GM21825 (cell line): ENCODE measurements around the gene ARPP21.

Experiments used
- ATAC-seq: cut with Tn5 transposase; IDR thresholded peaks from one replicate; pipeline ENCODE4 v1.9.1; 2021; ENCODE audit warnings: mild to moderate bottlenecking, moderate library complexity; ENCODE audit not compliant: unreplicated experiment

The ARPP21 gene

DNA sequence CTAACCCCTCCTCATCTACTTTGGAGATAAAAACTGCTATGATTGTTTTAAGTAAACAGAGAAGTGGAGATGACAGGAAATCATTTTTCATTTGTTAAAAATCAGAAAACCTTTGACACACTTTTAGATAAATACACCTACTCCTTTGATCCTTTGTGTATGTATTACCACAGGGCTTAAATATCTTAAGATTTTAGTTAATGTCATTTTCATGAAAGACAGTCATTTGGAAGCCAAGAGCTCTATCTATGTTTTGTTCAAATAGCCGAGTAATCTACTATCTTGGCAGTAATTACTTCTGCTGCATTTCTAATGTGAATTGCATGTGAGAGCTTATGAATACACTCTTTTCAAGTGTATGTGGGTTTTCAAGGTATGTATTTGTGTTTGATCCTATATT is 2.0 kb downstream of the ARPP21 start:
- no peak for ATAC-seq

DNA sequence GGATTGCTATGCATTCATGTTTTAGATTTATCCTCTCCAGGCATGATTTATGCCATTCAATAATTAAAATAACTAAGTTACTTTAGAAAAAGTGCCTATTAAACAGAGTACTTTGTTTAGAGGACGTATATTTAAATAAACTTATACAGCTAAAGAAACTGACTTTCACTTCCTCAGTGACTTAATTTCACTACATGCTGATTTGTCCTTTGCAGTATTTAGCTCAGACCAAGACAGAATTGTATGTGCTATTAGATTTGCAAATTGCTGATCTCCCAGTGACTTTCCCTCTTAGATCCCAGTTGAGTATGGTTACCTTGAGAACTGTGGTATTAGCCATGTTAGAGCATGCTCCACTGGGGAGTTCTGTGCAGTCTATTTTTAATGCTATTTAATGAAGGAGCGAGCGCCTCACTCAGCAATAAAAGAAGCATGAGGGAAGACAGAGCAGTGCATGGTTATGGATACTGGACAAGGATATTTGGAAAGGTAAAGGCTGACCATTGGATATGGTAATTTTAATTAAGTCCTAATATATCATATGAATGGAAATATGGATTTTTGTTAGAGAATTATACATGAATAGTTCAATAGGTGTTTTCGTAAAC is 2.7 kb downstream of the ARPP21 start:
- ATAC-seq: no peak

DNA sequence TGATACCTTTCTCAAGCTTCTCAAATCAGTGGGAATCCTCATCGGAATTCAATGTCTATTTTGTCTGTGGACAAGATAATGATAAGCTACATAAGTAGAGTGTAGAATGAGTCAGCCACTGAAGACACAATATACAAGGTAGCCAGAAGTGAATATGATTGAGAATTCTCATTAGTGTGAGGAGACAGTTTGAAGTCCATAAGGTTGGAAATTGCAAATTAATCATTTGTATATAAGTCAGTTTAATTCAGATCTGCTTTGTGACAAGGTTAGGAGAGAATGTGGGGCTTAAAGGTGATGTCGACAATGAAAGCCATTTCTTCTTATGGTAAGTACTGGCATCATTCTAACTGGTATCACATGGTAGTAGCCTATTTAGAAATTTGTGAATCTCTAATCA is 4.2 kb downstream of the ARPP21 start:
- no peak for ATAC-seq

DNA sequence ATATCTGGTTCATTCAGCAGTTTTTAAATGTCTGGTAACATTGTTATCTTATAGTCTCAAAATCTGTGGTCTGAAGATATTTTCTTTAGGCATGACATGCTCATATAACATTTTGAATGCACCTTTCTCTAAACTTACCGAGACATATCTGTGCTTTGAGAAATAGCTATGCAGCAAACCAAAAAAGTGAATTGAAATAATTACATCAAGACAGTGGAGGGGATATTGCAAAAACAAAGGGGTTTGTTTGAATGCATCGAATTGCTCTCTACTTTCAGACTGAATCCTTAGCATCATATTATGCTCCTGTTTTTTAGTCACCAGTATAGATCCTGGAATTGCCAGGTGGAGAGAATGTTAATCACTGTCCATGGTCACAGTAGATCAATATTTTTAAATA is 5.1 kb downstream of the ARPP21 start:
- ATAC-seq: no peak

DNA sequence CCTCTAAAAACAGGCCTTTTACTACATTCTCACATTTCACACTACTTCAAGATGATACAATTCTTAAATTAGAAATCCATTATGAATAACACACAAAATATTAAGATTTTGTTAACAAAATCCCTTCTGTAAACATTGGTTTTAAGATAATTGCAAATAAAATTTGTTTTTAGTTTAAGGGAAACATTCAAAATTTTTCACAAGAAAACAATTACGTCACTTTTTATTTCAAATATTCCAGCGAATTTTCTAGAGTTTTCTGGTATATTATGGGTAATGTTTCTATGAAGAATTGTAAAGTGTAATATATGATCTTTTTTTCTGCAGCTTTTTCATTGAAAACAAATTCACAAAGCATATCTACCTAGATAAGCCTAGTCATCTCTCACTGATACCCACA is 5.9 kb downstream of the ARPP21 start:
- ATAC-seq: no peak

DNA sequence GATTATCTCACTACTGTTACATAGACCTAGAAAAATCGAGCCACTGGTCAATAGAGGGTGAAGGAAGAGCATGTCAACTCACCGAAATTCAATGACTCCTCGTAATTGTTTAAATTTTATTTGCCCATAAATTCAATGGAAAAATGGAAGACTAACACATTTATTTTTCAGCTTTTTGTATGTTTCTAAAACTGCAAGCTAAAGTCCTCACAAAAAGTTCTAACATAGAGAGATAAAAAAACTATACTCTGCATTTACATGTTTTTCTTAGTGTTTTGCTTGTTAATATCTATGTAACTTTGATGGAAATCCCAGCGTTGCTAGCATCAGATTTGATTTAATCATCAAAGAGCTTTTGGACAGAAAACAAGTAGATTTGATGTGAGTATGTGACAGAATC is 6.8 kb downstream of the ARPP21 start:
- ATAC-seq: no peak

DNA sequence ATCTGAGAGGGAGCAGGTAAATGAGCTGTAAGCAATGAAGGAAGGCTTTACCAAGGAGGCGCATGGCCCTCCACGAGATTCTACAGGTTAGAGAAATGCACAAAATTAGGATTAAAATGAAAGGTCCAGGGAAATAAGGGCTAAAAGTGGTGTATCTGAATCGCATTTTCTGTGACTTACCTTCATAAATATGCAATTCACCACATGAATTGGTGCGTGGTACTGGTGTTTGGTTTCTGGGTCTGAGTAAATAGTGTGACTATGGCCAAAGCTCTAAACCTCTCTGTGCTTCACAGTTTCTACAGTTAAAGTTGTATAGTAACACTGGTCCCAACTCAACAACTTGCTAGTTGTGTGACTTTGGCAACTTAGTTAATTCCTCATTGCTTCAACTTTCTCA is 8.1 kb downstream of the ARPP21 start:
- ATAC-seq: no peak

DNA sequence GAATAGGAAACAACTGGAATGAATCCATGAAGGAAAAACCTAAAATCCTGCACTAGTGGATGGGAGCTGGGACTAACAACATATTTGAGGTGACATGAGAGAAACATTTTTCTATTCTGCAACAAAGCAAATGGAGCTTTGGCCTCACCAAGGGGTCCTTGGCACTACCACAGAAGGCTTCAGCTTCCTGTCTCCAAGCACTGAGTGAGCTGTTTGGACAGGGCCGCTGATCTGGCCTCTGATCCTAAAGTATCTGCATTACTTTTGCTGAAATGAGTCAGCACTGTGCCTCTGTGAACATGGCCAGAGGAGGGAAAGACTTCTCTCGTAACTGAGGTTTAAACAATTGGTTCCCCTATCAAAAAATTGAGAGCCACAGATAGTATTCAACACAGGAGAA is 9.0 kb downstream of the ARPP21 start:
- ATAC-seq: no peak

DNA sequence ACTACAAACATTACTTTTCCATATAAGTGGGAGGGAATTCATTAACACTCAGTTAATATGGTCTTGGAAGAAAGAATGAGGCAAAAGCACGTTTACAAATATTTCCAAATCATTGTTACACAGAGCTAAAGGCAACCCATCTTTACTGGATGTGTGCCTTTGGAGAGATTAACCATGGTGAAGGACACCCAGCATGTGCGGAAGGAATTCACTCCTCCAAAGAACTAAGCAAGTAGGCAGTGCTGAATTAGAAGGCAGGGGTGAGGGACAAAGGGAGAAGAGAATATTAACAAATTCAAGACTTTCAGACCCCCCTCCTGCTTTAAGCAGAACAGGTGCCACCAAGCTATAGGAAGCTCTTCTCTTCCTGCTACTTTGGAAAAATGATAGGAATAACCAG is 10.1 kb downstream of the ARPP21 start:
- no peak for ATAC-seq

DNA sequence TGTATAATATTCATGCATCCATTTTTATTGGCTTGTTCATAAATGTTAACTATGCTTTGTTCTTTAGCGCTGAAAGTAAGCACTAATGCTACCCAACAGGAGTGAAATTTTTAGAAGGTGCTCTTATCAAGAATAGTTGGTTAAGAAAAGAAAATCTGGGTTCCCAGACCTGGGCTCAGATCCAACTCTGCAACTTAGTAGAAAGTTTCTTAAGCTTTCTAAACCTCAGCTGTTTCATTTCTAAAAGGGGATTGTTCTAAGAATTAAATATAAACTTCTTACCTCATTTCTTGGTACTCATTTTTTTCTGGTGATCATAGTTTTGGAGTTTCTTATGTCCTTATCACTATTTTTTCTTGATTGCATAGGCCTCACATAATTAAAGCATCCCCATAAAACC is 12.1 kb downstream of the ARPP21 start:
- ATAC-seq: no peak

DNA sequence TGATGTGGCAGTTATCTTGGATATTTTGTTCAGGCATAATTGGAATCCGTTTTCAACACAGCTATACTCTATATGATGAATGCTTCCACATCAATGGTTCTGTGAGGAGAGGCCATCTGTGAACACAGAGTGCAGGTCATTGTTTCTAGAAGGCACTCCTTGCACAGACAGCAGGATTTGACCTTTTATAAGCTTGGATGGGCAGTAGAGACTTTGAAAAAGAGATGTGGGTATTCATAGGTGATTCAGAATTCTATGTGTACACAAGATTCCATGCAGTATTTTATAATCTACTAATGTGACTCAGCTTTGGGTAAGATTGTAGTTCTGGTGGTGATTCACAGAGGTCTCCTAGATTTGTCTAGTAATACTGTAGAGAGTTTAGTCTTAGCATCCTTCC is 12.5 kb downstream of the ARPP21 start:
- no peak for ATAC-seq

DNA sequence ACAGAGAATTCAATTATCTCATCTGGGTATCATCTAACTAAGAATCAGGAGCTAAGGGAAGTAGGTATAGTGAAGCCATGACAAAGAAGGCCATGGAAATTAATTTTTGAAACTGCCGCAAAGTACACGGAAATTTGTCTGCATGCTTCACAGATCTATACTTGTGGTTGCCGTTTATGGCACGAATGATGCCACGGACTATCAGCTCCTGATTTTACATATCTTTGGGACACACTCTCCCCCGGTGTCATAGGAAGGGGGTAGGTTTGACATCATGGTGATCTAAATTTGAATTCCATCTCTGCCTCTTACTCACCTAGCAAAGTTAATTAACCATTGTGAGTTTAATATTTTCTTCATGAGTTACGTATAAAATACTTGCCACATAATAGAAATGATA is 14.0 kb downstream of the ARPP21 start:
- no peak for ATAC-seq

DNA sequence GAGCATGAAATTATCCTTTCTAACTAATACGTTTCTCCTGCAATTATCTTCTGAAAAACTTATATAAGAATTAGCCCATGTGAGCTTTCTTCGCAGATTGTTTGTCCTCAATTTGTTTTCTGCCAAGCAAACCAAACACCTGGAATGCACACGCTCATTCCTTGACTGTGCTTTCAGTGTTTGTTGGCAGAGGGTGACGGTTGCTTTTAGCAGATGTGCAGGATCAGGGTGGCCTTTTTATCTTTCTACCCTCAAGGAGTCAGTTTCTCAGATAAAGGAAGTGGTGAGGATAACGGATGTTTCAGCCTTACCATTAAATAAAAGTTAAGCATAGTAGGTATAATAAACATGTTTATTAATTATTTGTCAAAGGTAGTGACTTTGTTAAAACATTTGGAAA is 15.2 kb downstream of the ARPP21 start:
- ATAC-seq: no peak

DNA sequence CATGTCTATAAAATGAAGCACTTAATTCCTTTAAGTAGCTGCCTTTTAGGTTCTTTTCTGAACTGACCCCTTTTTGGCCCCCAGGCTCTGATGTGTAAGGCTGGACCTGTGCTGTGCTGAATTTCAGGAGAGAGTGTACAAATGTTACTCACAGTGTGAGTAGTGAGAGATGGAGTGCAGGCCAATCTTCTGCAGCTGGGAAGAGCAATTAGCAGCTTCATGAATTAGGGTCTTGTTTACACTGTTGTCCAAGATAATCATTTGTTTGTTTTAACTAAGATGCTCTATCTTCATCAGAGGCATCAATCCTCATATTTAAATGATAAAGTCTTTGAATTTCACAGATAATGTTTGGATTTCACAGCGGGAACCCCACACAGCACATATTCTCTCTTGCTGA is 19.4 kb downstream of the ARPP21 start:
- ATAC-seq: no peak

DNA sequence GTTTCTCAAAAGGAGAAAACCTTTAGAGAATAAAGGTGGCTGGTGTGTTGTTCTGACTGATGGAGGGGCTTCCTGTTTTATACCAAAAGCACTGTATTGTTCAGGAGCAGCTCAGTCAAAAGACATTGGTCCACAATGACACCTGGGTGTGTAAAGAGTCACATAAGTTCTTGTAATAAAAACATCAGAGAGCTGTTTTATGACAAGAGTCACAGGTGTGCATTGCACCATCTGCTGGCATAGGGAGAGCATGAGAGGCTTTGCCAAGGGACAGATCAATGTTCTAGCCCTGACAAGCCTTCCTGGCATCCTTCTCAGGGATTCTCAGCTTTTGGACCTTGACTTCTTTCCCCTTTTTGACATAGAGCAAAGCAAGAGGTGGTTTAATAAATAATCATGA is 20.4 kb downstream of the ARPP21 start:
- no peak for ATAC-seq

DNA sequence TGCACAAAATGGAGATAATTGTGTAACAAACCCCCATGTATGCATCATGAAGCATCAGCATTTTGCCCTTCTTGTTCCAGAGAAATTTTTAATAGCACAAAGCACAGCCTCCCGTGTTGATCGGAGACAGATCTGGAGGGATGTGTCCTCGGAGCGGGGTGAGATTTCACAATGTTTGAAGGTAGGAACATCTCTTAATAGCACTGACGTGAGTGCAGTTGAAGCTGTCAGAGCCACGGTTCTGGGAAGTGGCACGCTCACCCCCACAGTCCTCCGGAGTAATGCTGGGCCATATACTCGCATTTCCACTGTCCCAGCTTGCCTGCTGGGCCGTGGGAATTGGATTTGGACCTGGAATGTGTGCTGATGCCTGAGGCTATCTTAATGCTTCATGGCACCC is 24.1 kb downstream of the ARPP21 start:
- ATAC-seq: no peak

DNA sequence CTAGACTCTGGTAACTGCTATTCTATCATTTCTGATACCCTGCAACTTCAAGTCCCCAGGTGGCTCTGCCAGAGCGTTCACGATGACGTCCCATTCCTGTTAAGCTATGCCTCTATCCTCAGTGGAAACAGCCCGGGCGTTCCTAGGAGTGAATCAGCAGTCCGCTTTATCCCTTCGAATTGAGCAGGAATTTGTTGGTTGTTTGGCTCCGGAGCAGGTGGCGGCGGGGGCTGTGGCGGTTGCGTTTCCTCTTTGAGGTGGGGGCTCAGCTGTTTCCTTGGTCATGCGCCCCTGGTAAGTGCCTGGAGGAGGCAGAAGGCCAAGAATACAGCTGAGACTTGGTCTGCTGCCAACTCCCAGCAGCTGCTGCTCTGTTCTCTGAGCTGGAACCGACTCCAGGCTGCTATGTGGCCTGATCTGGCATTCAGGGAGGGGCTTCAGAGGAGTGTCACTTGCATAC is 25.2 kb downstream of the ARPP21 start:
- peak; percentile 92 for ATAC-seq

DNA sequence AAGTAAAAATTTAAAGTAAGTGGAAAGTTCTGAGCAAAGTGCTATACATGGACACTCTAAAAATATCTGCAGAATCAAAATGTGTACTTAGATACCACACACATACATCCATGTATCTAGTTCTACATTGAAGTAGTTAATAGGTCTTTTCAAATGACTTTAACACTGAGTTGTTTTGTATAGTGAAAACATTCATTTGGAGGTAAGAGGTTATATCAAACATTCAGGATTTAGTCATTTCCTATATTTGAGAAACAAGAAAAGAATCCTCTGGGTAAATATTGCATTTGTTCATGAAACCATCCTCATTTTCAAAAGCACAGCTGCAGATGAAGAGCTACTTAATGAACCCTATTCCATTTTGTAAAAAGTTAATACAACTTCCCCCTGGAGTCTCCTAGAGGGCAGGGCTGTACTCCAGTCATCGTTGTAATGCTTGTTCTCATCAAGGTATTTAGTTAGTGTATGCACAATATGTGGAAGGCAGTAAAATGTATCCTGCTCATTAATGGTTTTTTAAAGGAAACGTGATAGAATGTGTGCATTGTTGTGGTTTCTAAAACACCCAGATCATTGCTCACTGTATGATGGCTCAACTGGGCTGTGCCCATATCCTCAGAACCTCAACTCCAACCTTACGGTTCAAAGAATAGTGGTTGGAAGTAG is 26.2 kb downstream of the ARPP21 start:
- no peak for ATAC-seq

DNA sequence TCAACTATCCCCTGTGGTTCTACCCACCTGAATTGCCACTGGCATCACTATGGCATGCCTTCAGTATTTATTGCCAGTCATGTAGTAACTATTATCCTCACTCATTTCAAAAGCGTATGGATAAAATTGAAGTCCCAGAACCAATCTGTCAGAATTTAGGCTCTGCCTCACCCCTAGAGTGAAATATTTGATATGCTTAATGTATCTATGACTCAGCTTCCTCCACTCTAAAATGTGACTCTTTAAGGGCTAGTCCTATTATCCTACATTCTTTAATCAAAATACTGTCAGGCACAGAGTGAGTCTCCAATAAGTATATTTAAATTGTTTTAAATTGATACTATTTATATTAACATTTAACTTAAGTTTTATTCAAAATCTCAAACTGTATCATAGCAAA is 27.6 kb downstream of the ARPP21 start:
- no peak for ATAC-seq

DNA sequence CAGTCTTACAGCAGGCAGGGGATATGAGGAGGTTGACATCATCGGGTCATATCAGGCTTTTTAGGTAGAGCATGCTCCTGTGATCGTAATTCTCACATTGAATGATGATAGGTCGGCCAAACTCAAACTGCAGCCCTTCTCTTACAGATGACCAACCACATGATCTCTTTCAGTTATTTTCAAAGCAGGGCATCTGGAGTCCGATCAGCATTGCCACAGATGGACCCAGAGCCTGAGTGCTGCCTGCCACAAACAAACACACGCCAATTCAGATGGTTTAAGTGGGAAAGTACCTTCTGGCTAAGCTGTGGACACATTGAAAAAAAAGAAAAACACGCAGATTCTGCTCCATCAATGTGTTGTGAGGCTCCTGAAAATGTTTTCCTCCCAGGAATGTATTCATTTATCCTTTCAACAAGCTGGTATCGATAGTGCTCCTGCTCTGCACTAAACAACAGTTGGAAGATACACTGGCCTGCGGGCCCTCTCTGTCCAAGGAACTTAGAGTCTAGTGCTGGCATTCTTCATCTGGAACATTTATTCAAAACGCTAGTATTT is 31.2 kb downstream of the ARPP21 start:
- ATAC-seq: no peak

DNA sequence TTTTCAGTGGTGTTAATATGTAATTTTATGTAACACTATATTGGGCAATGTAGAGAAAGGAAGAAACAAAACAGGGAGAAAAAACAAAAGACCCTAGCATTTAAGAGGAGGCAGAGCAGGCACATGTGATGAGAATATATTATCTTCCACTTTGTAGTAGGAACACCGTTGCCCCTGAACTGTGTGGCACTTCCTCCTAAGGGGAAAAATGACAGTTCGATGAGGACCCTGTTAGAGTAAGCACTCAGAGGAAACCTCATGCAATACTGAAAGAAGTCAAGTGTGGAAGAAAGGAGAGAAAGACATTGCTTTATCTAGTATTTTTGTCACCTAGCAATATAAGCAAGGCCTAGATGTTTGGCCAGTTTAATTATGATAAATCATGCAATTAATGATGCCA is 32.2 kb downstream of the ARPP21 start:
- no peak for ATAC-seq

DNA sequence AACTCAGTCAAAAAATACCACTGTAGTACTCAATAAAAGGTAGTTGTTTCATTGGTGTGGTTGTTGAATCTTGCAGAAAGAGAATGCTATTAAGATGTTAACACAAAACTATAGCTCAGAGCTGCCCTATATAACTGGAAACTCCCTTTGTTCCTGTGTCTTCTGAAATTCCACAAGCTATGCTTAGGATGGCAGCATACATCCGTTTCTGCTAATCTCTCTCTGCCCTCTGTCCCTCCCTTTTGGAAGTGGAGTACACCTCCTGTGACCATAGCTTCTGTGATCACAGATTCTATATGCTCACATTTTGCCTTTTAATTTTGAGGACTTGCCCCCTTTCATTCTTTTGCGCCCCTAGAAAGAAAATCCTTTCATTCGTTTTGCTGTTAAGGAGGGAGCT is 33.7 kb downstream of the ARPP21 start:
- no peak for ATAC-seq
